ENCODE measurements around the gene WDR48. TPM values are rescaled to one million over a fixed set of nuclear protein-coding genes. Genes with fewer than 3 reads are reported as not detected.
A peak's percentile ranks its signal among the peaks of the same experiment; 100 is the strongest.

The WDR48 gene
- total RNA-seq, 1 experiment from 2014 or later: 19.3 TPM

- POLR2A ChIA-PET (ENCODE audit: low non-redundant PET): no interaction called here
- CTCF ChIA-PET: no interaction called here
- H3K4me1 ChIP-seq (ENCODE audit: insufficient read depth, low read length, poor library complexity, severe bottlenecking): no peaks in the 10 kb centered on the region
- no peaks in the 10 kb centered on the region for H3K9me3 ChIP-seq (ENCODE audit: low read depth, low read length, poor library complexity, severe bottlenecking)
- H3K27ac ChIP-seq (ENCODE audit: low read depth, low read length, poor library complexity, severe bottlenecking): no peak overlapping the region
- H3K27me3 ChIP-seq (replicated peaks; ENCODE audit: insufficient read depth, low read depth, low read length, poor library complexity): no peaks in the 10 kb centered on the region
- H3K4me3 ChIP-seq (ENCODE audit: low read depth, low read length, poor library complexity, severe bottlenecking): no peak overlapping the region
- no peaks in the 10 kb centered on the region for H3K36me3 ChIP-seq (ENCODE audit: insufficient read depth, low read length, poor library complexity, severe bottlenecking)
- TF ChIP-seq EZH2 (IDR thresholded peaks at IDR 0.05; ENCODE audit: borderline replicate concordance, low read depth, low read length, poor library complexity, severe bottlenecking) (no peak), CTCF (conservative IDR thresholded peaks at IDR 0.05; ENCODE audit: low read depth, low read length) (no peak)
- no TSS peak for BruUV-seq (replicated peaks)
- DNase-seq (ENCODE audit: low spot score): no peak
- intact Hi-C loops (cut with micrococcal nuclease; ENCODE audit: unreplicated experiment): no loop called here
Measured at GRCh38 chr3:39050029-39050428, 1.8 kb upstream of the WDR48 start.

GRCh38 chr3:39052583-39052982 is 767 bp downstream of the WDR48 start:
- peak overlapping the region; percentile 84 for H3K27ac ChIP-seq (ENCODE audit: low read depth, low read length, poor library complexity, severe bottlenecking)
- no TSS peak for BruUV-seq (replicated peaks)
- H3K36me3 ChIP-seq (ENCODE audit: insufficient read depth, low read length, poor library complexity, severe bottlenecking): no peaks in the 10 kb centered on the region
- H3K27me3 ChIP-seq (replicated peaks; ENCODE audit: insufficient read depth, low read depth, low read length, poor library complexity): no peaks in the 10 kb centered on the region
- no peak for DNase-seq (ENCODE audit: low spot score)
- POLR2A ChIA-PET (ENCODE audit: low non-redundant PET): no interaction called here
- H3K4me3 ChIP-seq (ENCODE audit: low read depth, low read length, poor library complexity, severe bottlenecking): peak overlapping the region; percentile 77
- H3K9me3 ChIP-seq (ENCODE audit: low read depth, low read length, poor library complexity, severe bottlenecking): no peaks in the 10 kb centered on the region
- H3K4me1 ChIP-seq (ENCODE audit: insufficient read depth, low read length, poor library complexity, severe bottlenecking): no peaks in the 10 kb centered on the region
- no peak for TF ChIP-seq CTCF (conservative IDR thresholded peaks at IDR 0.05; ENCODE audit: low read depth, low read length)
- TF ChIP-seq EZH2 (IDR thresholded peaks at IDR 0.05; ENCODE audit: borderline replicate concordance, low read depth, low read length, poor library complexity, severe bottlenecking): no peak
- CTCF ChIA-PET: no interaction called here
- intact Hi-C loops (cut with micrococcal nuclease; ENCODE audit: unreplicated experiment): no loop called here

- Histone ChIP-seq H3K4me1 (ENCODE audit: insufficient read depth, low read length, poor library complexity, severe bottlenecking) (no peaks in the 10 kb centered on the region), H3K9me3 (ENCODE audit: low read depth, low read length, poor library complexity, severe bottlenecking) (no peaks in the 10 kb centered on the region), H3K27ac (ENCODE audit: low read depth, low read length, poor library complexity, severe bottlenecking) (no peak overlapping the region), H3K36me3 (ENCODE audit: insufficient read depth, low read length, poor library complexity, severe bottlenecking) (no peaks in the 10 kb centered on the region), H3K4me3 (ENCODE audit: low read depth, low read length, poor library complexity, severe bottlenecking) (no peak overlapping the region), H3K27me3 (replicated peaks; ENCODE audit: insufficient read depth, low read depth, low read length, poor library complexity) (no peaks in the 10 kb centered on the region)
- ChIA-PET CTCF (no interaction called here), POLR2A (ENCODE audit: low non-redundant PET) (no interaction called here)
- TF ChIP-seq CTCF (conservative IDR thresholded peaks at IDR 0.05; ENCODE audit: low read depth, low read length) (no peak), EZH2 (IDR thresholded peaks at IDR 0.05; ENCODE audit: borderline replicate concordance, low read depth, low read length, poor library complexity, severe bottlenecking) (no peak)
- BruUV-seq (replicated peaks): no TSS peak
- intact Hi-C loops (cut with micrococcal nuclease; ENCODE audit: unreplicated experiment): no loop called here
- DNase-seq (ENCODE audit: low spot score): no peak
Measured at GRCh38 chr3:39053696-39054095, 1.9 kb downstream of the WDR48 start.
